GM19438 (cell line): ENCODE measurements around the gene TBC1D3G.
"Not testable (repeated sequence)": the region's sequence is repeated elsewhere in the genome, so short reads cannot be mapped to it uniquely, and the experiment has no call there.

Experiments used
- ATAC-seq: cut with Tn5 transposase; IDR thresholded peaks from one replicate; pipeline ENCODE4 v1.9.1; 2021; ENCODE audit warnings: low read depth; ENCODE audit not compliant: unreplicated experiment

The TBC1D3G gene

DNA sequence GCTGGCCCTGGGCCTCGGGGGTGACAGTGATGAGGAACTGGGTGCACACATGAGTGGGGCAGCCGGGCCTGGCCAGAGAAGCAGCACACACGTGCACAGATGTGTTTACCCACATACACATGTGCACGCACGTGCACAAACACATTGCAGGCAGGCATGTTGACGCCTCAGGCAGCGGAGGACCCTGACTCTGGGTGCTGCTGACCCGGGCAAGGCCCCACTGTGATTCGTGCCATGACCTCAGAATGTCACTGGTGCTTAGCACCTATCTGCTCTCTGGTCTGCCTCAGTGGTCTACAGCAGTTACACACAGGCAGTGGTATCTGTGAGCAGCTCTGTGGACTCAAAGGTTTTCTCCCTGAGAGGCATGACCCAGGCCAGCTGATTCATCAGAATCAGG, at the start of gene TBC1D3G:
Gene TBC1D3G, plus strand, starts transcription at position 301 of the 400 bp plus-strand sequence. CDS start 1,528 bp downstream, outside the sequence.
- not testable (repeated sequence) for ATAC-seq

DNA sequence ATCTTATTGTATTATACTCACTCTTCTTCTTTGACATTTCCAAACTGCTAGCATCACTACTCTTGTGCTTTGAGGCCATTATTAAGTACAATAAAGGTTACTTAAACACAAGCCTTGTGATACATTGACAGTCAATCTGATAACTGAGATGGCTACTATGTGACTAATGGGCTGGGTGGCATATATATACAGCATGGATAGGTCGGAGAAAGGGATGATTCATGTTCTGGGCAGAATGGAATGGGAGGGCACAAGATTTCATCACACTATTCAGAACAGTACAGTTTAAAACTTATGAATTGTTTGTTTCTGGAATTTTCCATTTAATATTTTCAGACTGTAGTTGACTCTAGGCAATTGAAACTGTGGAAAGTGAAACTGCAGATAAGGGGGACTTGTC, 40.4 kb upstream of the TBC1D3G start:
- ATAC-seq: not testable (repeated sequence)

DNA sequence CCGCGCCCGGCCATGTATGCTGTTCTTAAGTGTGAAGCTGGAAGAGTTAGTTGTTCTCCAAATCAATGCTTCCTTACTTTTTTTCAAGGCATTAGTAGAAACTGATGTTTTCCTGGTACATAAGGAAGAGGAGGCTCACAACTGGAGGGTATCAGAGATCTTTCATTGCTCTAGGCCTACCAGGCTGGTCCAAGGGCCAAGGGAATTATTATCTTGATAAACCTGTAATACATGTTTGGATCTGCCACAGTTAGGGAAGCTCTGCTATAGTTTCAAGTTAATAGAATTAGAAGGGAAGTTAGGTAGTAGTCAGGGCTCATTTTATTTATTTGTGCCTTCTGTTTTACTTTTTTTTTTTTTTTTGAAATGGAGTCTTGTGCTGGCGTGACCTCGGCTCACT, 39.5 kb upstream of the TBC1D3G start:
- not testable (repeated sequence) for ATAC-seq

DNA sequence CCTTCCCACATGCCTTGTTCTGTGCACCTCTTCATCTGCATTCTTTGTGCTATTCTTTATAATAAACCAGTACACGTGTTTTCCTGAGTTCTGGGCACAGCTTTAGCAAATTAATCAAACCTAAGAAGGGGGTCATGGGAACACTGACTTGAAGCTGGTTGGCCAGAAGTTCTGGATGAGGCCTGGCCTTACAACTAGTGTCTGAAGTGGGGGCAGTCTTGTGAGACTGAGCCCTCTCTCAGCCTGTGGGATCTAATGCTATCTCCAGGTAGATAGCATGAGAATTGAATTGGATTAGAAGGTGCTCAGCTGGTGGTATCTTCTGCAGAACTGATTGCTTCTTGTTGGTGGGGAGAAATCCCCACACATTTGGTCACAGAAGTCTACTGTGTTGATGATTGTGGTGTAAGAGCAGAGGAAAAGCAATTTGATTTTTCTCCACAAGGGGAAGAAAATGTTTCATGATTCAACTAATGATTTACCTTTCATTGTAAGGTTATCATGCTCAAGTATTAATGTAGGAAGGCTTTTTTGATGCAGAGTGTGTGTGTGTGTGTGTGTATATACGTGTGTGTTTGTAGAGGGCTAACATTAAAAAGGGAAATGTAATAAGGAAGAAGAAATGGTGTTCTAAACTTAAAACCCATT, 33.6 kb upstream of the TBC1D3G start:
- not testable (repeated sequence) for ATAC-seq

DNA sequence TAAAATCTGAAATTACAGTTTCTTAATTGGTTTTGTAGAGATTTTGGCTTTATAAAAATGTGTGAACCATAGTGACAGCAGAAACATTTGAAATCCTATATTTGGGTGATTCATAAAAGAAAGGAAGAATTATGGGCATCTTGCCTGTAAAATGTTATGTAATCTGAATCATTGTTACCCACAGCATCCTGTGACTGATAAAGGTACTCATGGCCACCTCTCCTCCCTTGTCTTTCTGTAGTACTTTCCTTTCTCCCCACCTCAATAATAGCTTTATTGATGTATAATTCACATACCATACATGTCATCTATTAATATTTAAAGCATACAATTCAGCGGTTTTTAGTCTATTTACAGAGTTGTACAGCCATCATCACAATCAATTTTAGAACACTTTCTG, 28.5 kb upstream of the TBC1D3G start:
- not testable (repeated sequence) for ATAC-seq

- not testable (repeated sequence) for ATAC-seq
Measured at GRCh38 chr17:36315736-36316135, 7.9 kb upstream of the TBC1D3G start.

GRCh38 chr17:36362496-36362895, 38.8 kb downstream of the TBC1D3G start:
- ATAC-seq: not testable (repeated sequence)

- not testable (repeated sequence) for ATAC-seq
Measured at GRCh38 chr17:36375938-36376337, 52.3 kb downstream of the TBC1D3G start.
